DMS114 treated with DMSO at 0.1 percent for 48 hours (cell line): ENCODE data around the gene OR8B2.
A peak's percentile ranks its signal among the peaks of the same experiment; 100 is the strongest.
"Not testable (repeated sequence)": the region's sequence is repeated elsewhere in the genome, so short reads cannot be mapped to it uniquely, and the experiment has no call there.

Experiments used
- DNase-seq: peaks from one replicate; lab custom pipeline; 2025; ENCODE audit not compliant: unreplicated experiment; lab: John Stamatoyannopoulos, UW

Gene OR8B2

GRCh38 chr11:124384399-124384798 is at the start of gene OR8B2:
Gene OR8B2 (minus strand): TSS chr11:124384499. CDS start chr11:124383343, 1,156 bp downstream.
- DNase-seq = no peak

GRCh38 chr11:124429599-124429998 is 45.3 kb upstream of the OR8B2 start:
- no peak for DNase-seq

- no peak for DNase-seq
Measured at GRCh38 chr11:124424384-124424921, 40.2 kb upstream of the OR8B2 start, which contains the start of gene OR8B4. Gene OR8B4 (minus strand): TSS chr11:124424871. CDS start chr11:124424871, 0 bp downstream.

- no peak for DNase-seq
Measured at GRCh38 chr11:124421043-124421442, 36.7 kb upstream of the OR8B2 start.

GRCh38 chr11:124415356-124415923 is 31.1 kb upstream of the OR8B2 start:
- peak; percentile 38 for DNase-seq

- no peak for DNase-seq
Measured at GRCh38 chr11:124409906-124410305, 25.6 kb upstream of the OR8B2 start.

- DNase-seq = no peak
Measured at GRCh38 chr11:124405581-124405980, 21.3 kb upstream of the OR8B2 start.

GRCh38 chr11:124403186-124403585 is 18.9 kb upstream of the OR8B2 start:
- not testable (repeated sequence) for DNase-seq

GRCh38 chr11:124402326-124402922 is 18.1 kb upstream of the OR8B2 start:
- DNase-seq = no peak

- DNase-seq = no peak
Measured at GRCh38 chr11:124398924-124399323, 14.6 kb upstream of the OR8B2 start, which contains the start of gene OR8B3. Gene OR8B3 (minus strand): TSS chr11:124399024. CDS start chr11:124397351, 1,673 bp downstream.

- not testable (repeated sequence) for DNase-seq
Measured at GRCh38 chr11:124396847-124397246, 12.5 kb upstream of the OR8B2 start.

GRCh38 chr11:124394408-124394807 is 10.1 kb upstream of the OR8B2 start:
- DNase-seq = no peak

GRCh38 chr11:124382857-124383256 is 1.4 kb downstream of the OR8B2 start:
- DNase-seq = not testable (repeated sequence)

- DNase-seq = no peak
Measured at GRCh38 chr11:124380585-124380984, 3.7 kb downstream of the OR8B2 start.

GRCh38 chr11:124376280-124376679 is 8.0 kb downstream of the OR8B2 start:
- DNase-seq = no peak

- DNase-seq = no peak
Measured at GRCh38 chr11:124359566-124359965, 24.7 kb downstream of the OR8B2 start.

GRCh38 chr11:124346311-124346955 is 37.9 kb downstream of the OR8B2 start:
- DNase-seq = no peak

GRCh38 chr11:124344346-124344745 is 40.0 kb downstream of the OR8B2 start:
- no peak for DNase-seq

- no peak for DNase-seq
Measured at GRCh38 chr11:124340142-124340447, 44.2 kb downstream of the OR8B2 start.

- DNase-seq = no peak
Measured at GRCh38 chr11:124339396-124340141, 44.7 kb downstream of the OR8B2 start.
